T1000 (cell line): ENCODE measurements around the gene OGG1.
A peak's percentile ranks its signal among the peaks of the same experiment; 100 is the strongest.

ENCODE experiments used
- DNase-seq: peaks from one replicate; lab custom pipeline; 2025; ENCODE audit warnings: mixed read lengths; lab: John Stamatoyannopoulos, UW

Gene OGG1

DNA sequence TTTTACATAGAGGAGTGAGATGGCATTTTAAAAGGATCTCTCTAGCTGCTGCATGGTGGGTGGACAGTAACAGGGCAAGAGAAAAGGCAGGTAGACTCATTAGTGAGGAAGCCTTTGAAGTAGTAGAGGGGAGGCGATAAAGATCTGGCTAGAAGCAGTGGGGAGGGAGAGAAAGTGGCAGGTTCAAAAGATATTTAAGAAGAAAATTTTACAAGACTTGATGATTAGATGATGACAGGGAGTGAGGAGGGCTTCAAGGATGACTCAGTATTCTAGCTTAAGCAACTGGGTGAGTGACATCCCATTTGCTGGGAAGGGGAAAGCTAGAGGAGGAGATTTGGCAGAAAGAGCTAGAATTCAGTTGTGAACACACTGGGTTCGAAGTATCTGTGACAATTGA is 22.0 kb upstream of the OGG1 start:
- no peak for DNase-seq

DNA sequence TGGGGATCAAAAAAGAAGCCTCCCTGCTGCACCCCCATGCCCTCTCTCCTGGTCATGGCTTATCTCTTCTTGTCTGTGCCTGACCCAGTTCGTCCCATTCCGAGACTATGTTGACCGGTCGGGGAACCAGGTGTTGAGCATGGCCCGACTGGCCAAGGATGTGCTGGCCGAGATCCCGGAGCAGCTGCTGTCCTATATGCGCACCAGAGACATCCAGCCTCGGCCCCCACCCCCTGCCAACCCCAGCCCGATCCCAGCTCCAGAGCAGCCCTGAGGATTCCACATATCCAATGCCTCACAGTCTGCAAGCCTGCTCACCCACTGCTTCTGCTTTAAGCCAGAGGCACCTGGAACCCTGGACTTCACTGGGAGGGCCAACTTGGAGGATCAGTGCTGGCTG is 20.3 kb upstream of the OGG1 start:
- DNase-seq: no peak

DNA sequence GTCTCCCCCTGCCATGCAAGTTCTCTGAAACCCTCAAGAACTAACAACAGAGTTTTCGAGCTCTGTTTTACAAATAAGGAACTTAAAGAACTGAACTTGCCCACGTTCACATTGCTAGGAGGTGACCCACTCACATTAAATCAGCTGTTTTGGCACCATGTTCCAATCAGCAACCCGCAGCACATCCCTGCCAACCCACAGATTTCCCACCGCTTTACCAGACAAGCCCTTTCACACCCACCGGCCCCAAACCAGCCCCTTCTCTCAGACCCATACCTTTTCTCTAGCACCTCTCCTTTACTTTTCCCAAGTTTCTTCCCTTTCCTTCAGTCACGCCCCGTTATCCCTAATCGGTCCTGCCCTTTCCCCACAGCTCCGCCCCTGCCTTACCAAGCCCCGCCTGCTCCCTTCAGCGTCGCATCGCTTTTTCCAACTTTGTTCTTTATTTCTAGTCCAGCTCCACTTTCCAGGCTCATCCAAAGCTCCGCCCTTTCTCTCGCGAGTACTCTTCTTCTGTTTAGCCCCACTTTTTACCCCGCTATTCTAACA is 19.0 kb upstream of the OGG1 start:
- no peak for DNase-seq

DNA sequence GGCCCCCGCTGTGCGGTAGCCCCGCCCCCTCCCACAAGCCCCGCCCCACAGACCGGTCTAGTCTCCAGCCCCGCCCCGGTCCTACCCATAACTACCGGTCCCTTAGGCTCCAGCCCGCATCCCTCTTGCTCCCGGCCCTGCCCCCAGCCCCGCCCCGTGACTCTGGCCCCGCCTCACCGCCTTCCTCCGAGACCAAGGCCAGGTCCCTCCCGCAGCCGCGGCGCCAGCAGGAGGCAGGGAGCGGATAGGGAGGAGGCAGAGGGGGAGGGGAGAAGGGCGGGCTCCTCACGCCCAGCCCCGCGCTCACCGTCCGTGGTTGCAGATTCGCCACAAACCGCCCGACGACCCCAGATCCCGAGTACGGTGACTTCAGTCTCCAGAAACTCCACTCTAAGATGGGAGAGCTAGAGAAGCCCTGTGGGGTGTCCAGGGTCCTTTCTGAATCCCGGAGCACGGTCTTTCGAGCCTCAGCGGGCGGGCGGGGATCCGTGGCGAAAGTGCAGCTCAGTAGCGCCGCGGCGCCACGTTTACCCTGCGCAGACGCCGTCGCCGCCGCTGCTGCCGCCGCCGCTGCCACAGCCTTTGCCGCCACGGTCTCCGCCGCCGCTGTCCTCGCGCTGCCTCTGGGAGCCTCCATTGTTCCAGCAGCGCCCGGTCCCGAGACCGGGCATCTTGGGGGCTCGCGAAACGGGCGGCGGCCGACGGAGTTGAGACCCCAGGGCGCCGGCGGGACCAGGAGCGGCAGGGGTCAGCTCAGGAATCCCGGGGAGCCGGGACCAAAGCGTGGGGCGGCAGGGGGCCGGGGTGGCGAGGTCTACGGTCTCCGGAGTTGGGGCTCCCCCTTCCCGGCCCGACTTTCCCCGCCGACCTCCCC is 18.3 kb upstream of the OGG1 start, which contains the start of gene BRPF1:
BRPF1 (plus strand) TSS at position 530 of the 874 bp plus-strand sequence. CDS start 2,406 bp downstream, outside the sequence.
- DNase-seq: peak; percentile 99

DNA sequence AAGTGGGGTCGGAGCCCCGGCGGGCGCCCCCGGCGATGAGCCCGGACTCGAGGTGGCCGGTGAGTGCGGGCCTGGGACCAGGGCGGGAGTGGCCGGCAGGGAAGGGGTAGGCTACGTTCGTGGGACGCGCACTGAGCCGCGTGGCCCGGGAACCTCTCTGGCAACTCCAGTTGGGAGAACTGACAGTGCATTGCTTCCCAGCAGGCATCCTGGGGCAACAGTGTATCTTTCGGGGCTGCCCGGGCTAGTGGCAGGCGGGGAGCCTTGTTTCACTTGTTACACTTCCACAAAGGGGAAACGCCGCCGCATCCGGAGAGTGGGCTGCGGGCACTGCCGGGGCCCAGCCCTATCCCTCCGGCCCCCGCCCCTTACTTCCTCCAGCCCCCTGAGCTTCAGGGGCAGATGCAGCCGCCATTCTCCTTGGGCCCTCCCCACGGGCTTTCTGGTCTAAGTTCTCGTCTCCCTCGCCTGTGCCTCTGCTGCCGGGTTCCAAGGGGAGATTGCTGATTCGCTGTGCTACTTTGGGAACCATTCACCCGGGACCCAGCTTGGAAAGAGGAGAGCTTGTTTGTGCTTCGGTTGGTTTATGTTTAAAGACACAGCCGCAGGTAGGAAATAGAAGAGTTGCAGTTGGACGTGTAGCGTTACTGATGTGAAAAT is 17.5 kb upstream of the OGG1 start:
- DNase-seq: no peak

DNA sequence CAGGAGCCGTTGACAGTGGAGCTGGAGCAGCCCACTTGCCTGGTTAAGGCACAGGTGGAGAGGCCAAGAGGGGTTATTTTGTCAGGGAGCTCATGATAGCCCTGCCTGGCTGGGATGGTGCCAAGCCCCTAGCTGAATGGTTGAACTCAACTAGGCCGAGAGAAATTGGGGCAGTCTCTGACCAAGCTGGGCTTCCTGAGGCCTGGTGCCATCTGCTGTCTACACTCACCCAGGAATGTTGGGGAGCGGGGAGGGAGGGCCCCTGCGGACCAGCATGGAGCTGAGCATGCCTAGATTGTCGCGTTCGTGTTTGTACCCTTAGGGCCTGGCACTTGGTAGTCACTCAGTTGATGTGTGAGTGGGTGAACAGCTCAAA is 17.0 kb upstream of the OGG1 start:
- no peak for DNase-seq

DNA sequence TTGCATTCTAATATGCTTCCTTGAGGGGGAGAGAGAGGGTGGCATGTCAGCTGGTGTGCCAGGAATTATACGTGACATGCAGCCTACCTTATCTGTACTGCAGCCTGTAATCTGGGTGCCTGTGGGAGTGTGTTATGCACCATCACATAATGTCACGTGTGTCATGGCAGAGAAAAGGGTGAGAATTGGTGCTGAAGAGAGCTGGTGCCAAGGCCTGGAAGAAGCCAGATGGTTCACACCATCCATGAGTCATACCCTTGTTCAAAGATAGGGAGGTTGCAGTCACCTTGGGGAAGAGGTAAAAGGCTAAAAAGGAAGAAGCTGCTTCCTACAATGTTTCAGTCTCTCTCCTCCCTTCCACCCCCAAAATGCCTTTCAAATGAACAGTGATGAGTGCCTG is 12.9 kb upstream of the OGG1 start:
- DNase-seq: no peak

DNA sequence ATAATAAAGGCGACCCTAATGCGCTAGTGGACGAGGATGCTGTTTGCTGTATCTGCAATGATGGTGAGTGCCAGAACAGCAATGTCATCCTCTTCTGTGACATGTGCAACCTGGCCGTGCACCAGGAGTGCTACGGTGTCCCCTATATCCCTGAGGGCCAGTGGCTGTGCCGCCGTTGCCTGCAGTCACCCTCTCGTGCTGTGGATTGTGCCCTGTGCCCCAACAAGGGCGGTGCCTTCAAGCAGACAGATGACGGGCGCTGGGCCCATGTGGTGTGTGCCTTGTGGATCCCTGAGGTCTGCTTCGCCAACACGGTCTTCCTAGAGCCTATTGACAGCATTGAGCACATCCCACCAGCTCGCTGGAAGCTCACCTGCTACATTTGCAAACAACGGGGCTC is 10.6 kb upstream of the OGG1 start:
- DNase-seq: no peak

DNA sequence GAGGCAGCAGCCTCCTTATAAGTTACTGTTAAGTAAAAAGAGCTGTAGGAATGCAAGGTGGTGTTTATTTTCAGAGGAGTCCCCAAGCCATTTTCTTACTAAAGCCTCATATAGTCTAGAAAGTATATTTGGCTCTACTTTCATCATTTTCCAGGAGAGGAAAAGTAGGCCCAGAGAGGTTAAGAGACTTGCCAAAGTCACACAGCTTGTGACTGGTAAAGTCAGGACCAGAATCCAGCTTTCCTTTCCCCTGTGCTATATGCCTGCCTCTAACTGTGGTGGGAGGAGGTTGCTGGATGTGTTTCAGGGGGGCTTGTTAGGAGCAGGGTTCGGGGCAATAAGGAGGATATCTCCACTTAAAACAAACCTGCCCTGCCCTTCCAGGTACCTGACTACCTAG is 7.2 kb upstream of the OGG1 start:
- DNase-seq: no peak

DNA sequence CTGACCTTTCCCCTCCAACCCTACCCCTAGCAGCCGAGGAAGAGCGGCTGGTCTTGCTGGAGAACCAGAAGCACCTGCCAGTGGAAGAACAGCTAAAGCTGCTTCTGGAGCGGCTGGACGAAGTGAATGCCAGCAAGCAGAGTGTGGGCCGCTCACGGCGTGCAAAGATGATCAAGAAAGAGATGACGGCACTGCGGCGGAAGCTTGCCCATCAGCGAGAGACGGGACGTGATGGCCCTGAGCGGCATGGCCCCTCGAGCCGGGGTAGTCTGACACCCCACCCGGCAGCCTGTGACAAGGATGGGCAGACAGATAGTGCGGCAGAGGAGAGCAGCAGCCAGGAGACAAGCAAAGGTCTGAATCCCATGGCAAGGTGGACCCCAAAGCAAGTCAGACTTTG is 6.2 kb upstream of the OGG1 start:
- DNase-seq: no peak

DNA sequence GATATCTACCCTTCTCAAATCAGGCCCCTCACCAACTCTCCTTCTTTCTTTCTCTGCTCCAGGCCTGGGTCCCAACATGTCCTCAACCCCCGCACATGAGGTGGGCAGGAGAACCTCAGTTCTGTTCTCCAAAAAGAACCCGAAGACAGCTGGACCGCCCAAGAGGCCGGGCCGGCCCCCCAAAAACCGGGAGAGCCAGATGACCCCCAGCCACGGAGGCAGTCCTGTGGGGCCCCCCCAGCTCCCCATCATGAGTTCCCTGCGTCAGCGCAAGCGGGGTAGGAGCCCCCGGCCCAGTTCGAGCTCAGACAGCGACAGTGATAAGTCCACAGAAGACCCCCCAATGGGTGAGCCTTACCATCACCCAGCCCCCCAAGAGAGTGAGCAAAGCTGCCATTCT is 5.6 kb upstream of the OGG1 start:
- no peak for DNase-seq

DNA sequence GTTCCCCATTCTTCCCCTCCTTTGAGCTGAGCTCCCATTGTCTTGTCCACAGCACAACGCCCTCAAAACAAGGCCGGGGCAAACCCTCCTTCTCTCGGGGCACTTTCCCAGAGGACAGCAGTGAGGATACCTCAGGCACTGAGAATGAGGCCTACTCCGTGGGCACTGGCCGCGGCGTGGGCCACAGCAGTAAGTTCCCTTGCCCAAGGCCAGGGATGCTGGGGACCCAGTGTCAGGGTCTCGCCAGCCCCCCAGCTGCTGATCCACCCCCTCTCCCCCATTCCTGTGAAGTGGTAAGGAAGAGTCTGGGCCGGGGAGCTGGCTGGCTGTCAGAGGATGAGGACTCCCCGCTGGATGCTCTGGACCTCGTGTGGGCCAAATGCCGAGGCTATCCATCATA is 4.2 kb upstream of the OGG1 start:
- DNase-seq: no peak

DNA sequence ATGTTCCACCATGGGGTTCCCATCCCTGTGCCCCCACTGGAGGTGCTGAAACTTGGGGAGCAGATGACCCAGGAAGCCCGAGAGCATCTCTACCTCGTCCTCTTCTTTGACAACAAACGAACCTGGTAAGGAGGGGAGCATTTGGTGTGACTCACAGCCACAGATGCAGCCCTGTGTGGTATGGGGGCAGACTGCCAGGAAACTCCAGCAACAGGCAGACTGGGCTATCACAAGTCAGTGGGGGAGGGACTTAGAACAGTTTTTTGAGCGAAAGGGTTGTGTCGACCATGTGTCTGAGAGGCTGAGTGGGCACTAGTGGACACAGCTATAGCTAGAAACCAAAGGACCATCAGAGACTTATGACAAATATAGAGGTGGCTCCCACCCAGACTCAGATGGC is 3.4 kb upstream of the OGG1 start:
- peak; percentile 12 for DNase-seq

DNA sequence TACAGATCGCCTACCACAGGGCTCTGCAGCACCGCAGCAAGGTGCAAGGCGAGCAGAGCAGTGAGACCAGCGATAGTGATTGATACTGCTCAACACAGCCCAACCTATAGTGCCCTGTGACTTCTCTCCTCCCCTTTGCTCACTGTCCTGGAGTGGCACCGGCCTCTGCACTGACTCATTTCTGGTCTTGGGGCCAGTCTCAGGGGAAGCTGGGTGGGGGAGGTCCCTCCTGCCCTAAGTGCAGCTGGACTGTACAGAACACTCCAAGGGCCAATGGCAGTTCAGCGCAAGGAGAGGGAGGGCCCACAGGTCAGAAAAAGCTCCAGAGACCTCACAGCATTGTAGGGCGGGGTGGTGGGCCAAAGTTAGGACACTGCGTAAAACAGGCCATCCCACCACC is 2.5 kb upstream of the OGG1 start:
- DNase-seq: peak; percentile 15

DNA sequence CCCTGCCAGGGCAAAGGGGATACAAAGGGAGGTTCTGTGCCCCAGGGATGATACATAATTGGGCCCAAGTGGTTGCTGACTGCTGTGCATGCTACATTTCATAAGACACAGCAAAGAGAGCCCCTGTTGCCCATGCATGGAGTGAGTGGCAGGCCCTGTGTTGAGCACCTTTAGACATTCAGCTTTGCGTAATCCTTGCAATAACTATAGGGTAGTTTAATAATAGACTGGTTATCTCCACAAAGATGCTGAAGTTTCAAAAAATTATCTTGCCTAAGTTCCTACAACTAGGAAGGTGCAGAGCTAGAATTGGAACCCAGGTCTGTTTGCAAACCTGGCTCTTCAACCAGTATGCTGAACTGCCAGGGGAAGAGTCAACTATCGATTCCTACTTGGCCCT is 1.7 kb upstream of the OGG1 start:
- DNase-seq: no peak

DNA sequence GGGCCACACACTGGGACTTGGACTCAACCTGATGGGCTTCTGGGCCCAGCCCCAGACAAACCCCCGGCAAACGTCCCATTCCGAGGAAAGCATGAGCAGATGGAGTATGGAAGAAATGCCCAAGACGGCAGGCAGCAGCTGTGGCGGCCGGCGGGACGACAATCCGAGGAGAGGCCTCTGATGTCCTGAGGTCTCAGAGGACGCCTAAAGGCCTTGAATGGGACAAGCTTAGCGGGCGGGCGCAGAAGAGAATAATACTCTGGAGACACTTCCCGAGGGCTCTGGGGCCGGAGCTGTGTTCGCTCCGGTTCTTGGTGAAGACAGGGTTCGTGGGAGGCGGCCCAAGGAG is 482 bp upstream of the OGG1 start:
- no peak for DNase-seq

DNA sequence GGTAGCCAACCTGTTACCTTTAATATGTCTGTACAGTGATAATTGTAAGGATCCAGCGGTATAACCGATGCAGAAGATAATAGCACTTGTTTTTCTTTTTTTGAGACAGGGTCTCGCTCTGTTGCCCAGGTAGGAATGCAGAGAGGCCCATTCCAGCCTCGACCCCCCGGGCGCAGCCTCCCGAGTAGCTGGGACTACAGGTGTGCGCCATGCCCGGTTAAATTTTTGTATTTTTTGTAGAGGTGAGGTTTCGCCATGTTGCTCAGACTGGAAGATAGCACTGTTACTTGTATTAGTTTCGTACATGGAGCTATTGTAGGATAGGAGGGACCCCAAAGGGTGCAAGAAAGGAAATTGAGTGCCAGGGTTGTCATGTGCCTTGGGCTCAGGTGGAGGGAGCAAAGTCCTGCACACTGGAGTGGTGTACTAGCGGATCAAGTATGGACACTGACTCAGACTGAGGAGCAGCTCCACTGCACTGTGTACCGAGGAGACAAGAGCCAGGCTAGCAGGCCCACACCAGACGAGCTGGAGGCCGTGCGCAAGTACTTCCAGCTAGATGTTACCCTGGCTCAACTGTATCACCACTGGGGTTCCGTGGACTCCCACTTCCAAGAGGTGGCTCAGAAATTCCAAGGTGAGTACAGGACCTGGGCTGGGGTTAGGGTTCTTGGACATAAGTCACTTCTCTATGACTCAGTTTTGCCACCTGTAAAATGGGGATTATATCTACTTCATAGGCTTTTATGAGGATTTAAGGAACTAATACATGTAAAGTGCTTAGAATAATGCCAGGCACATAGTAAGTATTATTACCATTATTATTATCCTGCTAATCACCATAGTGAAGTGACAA is 1.0 kb downstream of the OGG1 start:
- no peak for DNase-seq

DNA sequence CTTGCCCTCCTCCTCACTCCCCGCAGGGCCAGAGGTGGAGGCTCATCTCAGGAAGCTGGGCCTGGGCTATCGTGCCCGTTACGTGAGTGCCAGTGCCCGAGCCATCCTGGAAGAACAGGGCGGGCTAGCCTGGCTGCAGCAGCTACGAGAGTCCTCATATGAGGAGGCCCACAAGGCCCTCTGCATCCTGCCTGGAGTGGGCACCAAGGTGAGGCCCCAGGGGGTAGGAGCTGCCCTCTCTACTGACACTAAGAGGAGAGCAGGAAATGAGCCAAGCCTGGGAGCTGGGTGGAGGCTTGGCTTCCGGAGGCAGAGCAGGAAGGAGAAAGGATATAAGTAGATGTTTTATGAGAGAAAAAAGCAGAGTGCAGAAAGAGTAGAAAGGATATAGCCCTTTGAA is 4.9 kb downstream of the OGG1 start:
- no peak for DNase-seq

DNA sequence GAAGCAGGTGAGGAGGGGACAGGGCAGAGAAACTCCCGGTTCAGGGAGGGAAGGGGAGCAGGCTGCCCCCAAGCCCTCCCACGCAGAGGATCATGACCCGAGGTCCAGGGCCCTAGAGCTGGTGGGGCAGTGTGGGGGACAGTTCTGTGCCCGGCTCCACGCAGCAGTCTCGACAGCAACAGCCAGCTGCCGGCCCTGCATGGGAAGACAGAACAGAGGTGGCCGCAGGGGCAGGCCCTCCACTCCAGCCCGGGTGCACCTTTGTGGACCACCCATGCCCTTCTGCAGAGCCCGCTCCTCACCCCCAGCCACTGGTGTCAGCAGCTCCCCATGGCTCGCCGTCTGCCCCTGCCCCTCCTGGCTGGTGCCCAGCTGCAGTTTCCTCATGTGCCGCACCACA is 7.7 kb downstream of the OGG1 start:
- DNase-seq: no peak

DNA sequence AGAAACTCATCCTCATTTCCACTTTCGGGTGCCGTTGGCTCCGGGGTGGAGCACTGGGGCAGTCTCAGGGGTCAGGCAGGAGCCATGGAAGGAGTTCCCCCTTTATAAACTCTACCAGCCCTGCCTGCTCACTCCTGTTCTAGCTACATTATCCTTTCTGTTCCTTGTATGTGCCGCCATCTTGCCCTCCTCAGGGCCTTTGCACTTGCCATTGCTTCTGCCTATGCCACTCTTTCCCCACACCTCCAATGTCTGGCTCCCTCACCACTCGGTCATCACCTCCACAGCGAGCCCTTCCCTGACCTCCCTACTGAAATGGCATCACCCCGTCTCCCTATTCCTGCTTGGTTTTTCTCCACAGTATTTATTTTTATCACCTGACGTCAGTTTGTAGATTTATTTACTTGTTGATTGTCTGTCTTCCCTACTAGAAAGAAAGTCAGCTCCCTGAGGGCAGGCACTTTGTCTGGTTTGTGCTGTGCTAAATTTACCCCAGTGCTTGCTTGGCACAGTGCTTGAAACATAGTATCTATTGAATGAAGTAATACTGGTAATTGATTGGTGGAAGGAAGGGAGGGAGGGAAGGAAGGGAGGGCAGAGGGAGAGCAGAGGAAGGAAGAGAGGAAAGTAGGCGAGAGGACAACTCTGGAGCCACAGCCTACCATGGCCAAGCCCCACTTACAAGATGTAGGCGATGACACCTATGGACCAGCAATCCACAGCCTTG is 11.2 kb downstream of the OGG1 start:
- DNase-seq: no peak

DNA sequence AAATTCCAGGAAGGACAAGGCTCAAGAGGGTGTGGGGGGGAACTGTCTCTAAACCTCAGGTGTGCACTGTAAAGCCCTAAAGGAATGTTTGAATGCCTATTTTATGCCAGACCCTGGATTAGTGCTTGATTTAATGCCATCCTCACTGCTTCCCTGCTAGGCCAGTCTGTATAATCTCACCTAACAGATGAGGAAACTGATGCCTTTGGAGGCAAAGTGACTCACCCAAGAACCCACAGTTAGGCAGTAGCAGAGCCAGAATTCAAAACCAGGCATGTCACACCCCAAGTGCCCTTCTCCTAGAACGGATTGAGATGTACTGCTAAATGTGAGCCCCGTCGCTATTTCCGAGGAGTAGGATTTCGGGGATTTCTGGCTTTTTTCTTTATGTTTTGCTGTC is 12.2 kb downstream of the OGG1 start:
- no peak for DNase-seq

DNA sequence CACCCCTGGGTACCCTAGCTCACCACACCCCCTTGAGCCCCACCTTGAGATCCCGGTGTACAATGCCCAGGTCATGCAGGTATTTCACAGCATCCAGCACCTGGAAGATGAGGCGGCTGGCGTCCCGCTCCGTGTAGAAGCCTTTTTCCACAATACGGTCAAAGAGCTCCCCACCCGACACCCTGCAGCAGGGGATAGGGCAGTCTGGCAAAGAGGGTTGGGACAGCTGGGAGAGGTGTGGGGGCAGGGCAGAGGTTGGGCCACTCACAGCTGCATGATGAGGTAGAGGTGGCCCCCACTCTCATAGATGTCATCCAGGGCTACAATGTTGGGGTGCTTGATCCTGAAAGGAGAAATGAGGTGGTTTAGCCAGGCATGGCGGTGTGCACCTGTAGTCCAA is 13.1 kb downstream of the OGG1 start:
- no peak for DNase-seq
